HG03354 (cell line): Measurements from ENCODE around the gene ZNF385A.
A peak's percentile ranks its signal among the peaks of the same experiment; 100 is the strongest.

Experiments used
- ATAC-seq: cut with Tn5 transposase; IDR thresholded peaks from one replicate; pipeline ENCODE4 v1.9.1; 2021; ENCODE audit warnings: mild to moderate bottlenecking; ENCODE audit not compliant: unreplicated experiment, poor library complexity, severe bottlenecking

The ZNF385A gene, protein sequence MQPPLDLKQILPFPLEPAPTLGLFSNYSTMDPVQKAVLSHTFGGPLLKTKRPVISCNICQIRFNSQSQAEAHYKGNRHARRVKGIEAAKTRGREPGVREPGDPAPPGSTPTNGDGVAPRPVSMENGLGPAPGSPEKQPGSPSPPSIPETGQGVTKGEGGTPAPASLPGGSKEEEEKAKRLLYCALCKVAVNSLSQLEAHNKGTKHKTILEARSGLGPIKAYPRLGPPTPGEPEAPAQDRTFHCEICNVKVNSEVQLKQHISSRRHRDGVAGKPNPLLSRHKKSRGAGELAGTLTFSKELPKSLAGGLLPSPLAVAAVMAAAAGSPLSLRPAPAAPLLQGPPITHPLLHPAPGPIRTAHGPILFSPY

GRCh38 chr12:54384591-54385041 is at the start of gene ZNF385A:
ZNF385A (minus strand) TSS chr12:54384733; CDS start chr12:54384514, 219 bp downstream.
- ATAC-seq = peak; percentile 42

DNA sequence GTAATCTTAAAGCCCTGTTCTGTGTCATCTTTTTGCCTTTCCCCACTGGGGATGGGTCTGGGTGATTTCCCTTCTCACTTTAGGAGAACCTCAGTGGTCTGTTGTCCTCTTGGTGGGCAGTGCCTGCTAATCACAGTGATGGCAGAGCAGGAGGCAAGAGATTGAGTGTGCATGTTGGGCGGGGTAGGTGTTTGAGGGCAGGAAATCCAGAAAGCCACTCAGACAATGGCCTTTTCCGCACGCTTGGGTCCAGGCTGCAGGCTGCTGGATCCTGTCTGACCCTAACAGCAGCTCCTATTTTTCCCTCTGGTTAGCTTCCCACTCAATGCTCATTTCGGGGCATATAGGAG is 48.3 kb upstream of the ZNF385A start:
- ATAC-seq = no peak

DNA sequence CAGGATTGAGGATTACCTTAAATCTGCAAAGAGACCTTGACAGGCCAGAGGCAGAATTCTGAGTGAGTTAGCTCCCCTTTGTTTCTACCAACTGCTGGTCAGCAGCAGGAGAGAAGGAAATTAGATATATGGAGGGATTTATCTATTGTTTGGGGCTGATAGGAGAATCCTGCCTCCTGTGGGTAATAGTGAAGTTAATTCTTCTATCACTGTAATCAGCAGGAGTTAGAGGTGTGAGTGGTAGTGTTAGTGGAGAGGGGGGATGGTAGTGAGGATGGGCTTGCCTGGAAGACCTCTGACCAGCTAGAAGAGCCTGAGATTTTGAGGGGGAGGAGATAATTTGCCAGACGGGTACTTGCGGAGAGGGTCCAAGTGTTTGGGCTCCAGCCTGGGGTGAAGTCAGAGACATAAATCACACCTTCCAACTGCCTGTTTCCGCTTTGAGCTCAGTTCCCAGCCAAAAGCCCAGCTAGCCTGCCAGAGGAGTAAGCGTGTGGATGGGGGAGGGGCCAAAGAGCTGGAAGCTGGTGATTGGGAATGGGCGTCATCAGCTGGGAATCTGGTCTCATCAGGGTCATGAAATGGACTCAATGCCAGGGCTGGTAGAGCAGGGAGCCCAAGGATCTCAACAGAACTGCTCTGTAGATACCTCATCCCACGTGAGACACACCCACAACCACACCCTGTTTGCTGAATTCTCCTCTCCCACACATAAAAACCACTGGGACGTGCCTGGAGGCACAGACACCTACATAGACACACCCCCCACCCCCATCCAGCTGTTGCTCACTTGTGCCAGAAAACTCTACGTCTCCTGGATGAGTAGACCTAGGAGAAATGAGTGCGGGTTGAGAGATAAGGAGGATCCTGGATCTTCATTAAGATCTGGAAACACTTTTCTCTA is 47.6 kb upstream of the ZNF385A start:
- ATAC-seq = no peak

DNA sequence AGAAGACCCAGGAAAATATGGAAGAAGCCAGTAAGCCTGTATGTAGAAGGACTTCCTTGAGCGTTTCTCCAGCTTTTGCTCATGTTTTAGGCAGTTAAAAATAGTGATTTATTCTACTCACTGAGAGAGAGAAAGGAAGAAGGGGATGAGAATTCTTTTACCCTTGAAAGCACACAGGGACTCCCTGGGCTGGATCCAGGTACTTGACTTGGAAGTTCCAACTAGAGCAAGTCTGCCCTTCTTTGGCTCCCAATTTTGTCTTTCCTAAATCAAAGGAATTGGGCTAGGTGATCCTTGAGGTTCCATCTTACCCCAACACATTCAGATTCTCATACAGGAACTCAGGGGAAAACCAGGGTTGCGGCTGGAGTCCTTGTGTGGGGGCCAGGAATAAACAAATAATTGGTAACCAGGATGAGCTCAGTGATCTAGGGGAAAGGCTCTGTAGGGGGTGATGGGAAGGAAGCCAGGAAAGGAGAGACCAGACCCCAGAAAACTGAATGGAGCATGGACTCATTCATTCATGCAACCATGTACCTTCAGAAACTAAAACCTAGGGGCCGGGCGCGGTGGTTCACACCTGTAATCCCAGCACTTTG is 46.0 kb upstream of the ZNF385A start:
- ATAC-seq = no peak

DNA sequence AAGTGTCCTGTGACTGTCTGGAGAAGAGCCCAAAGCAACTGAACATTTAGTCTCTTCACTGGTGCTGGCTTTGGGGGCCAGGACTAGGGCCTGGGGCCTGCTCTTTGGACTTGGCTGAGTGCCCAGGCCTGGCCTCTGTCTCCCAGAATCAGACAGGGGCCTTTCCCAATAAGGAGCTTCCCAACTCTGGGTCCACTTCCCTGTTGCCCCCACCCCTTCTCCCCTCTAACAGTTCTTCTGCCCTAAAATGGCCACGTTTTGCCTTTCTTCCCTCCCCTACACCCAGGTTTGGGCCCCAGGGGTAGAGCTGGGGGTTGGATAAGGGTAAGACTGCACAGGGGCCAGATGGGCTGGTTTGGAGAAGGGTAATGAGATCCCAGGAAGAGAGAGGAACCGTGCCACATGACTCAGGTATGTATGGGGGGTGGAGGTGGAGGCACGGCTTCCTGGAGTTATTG is 44.5 kb upstream of the ZNF385A start:
- no peak for ATAC-seq

- no peak for ATAC-seq
Observed at GRCh38 chr12:54428050-54429013, 43.8 kb upstream of the ZNF385A start.

DNA sequence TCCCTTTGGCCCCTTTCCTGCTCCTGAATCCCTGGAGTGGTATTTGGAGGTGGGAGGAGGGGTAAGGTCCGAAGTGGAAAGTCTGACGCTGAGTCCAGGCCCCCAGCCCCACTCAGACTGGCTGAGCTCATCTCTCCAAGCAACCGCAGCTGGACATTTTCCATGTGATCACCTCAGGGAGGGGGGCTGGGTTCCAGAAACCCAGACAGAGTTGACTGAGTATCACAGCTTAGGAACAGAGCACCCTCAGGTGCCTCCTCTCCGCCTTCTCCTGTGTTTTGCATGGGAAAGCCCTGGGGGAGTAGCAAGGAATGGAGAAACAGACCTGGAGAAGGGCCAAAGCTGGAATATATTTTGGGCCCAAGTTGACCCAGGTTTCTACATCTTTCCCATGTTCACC is 42.6 kb upstream of the ZNF385A start:
- ATAC-seq = no peak

GRCh38 chr12:54426690-54427089 is 42.2 kb upstream of the ZNF385A start:
- ATAC-seq = no peak

GRCh38 chr12:54425702-54426101 is 41.2 kb upstream of the ZNF385A start:
- ATAC-seq = no peak

- no peak for ATAC-seq
Observed at GRCh38 chr12:54424224-54424623, 39.7 kb upstream of the ZNF385A start.

GRCh38 chr12:54423816-54424150 is 39.2 kb upstream of the ZNF385A start:
- ATAC-seq = no peak

DNA sequence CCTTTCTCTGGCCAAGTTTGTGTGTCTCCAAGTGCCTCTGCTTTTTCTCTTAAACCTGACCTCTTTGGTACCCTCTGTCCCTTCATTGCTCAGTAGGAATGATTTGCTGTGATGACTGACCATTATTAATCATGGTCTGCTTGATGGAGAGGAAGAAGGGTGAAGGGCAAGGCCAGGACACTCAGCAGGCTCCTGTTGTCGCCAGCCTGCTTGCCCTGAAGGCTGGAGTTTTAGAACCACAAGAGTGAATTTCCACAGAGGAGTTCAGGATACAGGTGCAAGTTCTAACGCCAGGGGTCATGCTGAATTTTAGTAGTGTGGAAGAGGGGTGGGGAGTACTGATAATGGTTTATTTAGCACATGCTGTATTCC is 37.3 kb upstream of the ZNF385A start:
- ATAC-seq = no peak

GRCh38 chr12:54421175-54421878 is 36.8 kb upstream of the ZNF385A start:
- no peak for ATAC-seq

GRCh38 chr12:54420766-54421144 is 36.2 kb upstream of the ZNF385A start:
- no peak for ATAC-seq

- ATAC-seq = no peak
Observed at GRCh38 chr12:54419088-54419887, 34.8 kb upstream of the ZNF385A start, which contains the start of gene ITGA5. ITGA5 (minus strand) TSS chr12:54419266; CDS start chr12:54419198, 68 bp downstream.

DNA sequence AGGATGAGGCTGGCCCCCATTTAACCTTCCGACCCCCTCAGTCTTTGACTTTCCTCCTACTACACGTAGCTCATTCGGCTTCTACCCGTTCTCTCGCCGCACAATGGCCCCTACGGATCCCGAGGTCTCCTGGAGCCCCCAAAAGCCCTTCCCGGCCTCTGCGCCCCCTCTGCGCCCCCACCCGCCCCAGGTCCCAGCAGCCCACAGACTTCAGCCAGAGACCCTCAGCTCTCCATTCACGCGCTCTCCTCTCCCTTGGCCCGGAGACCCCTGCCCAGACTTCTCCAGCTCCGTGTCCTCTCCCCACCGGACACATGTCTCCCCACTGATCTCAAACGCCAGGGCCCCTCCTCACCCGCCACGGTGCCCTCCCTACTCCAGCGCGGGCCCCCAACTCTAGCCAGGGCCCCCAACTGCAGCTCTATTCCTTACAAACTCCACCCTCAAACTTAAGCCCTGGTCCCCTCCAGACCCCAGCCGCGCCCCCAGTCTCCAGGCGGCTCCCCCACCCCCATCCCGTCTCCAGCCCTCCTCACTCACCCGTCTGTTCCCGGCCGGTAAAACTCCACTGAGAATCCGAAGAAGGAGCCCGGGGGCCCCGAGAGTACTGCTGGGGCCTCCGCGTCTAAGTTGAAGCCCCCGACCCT is 34.0 kb upstream of the ZNF385A start:
- no peak for ATAC-seq

DNA sequence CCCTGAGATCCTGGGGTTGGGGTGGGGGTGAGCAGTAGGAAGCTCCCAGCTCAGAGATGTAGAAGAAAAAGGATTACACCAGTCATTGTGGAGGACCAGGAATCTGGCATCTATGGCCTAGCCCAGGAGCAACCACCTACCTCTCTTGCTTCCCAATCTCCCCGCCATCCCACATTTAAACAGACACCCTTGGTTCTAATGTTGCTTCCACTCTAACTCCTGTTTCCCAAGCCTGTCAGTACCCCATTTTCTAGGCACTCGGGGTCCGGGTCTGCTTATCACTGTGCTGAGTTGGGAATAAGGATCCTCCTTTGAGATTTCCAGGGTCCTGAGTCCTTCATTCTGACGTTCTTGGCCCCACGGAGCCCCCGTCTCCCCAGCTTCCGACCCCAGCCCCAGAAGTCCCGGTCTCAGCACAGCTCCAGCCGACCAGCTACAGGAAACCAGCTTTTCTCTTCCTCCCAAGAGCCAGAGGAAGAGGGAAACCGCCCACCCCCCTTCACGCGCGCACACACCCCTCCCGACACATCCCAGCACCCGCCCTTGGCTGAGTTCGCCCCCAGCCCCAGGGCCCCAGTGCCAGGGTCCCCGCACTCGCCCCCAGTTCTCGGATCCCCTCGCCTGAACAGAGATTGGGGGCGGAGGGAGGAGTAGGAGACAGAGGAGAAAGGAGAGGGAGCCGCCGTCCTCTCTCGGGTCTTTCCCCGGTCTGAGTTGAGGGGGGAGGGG is 33.3 kb upstream of the ZNF385A start:
- no peak for ATAC-seq
